GM18519 (cell line): ENCODE data around the gene MFSD11.
"Not testable (repeated sequence)": the region's sequence is repeated elsewhere in the genome, so short reads cannot be mapped to it uniquely, and the experiment has no call there.

ENCODE experiments used
- ATAC-seq: cut with Tn5 transposase; IDR thresholded peaks from one replicate; pipeline ENCODE4 v1.9.1; 2021; ENCODE audit warnings: mild to moderate bottlenecking, moderate library complexity; ENCODE audit not compliant: unreplicated experiment, low FRiP score

MFSD11 gene

GRCh38 chr17:76742958-76743357 is 5.0 kb downstream of the MFSD11 start:
- ATAC-seq = no peak

DNA sequence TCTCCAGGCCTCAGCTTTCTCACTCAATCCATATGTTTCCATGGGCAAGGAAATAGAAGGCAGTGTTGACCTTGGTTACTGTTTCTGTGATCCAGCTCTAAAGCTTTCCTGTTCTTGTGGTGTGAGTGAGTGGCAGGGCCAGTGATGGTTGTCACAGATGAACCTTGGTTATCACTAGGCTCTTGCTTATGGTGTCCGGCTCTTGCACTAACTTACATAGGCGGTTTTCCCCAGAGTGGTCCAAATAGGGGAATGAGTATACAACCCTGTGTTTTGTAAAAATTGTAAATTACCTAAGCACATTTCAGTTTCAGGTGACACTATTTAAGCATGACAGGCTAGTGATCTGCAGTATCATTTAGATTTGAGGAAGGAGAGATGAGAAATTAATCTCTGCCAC is 6.8 kb downstream of the MFSD11 start:
- ATAC-seq = no peak

DNA sequence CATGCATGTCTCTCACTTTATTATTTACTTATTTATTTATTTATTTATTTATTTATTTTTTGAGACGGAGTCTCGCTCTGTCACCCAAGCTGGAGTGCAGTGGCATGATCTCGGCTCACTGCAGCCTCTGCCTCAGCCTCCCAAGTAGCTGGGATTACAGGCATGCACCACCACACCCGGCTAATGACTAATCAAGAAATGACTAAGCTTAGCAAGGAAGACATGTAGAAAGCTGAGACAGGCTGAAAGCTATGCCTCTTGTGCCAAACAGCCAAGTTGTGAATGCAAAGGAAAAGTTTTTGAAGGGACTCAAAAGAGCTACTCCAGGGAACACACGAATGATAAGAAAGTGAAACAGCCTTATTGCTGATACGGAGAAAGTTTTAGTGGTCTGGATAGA is 7.9 kb downstream of the MFSD11 start:
- not testable (repeated sequence) for ATAC-seq

- no peak for ATAC-seq
These were observed 9.9 kb downstream of the MFSD11 start for GRCh38 chr17:76747716-76748363.

- no peak for ATAC-seq
These were observed 10.7 kb downstream of the MFSD11 start for GRCh38 chr17:76748657-76749056.

GRCh38 chr17:76751416-76751993 is 13.6 kb downstream of the MFSD11 start:
- ATAC-seq = no peak

DNA sequence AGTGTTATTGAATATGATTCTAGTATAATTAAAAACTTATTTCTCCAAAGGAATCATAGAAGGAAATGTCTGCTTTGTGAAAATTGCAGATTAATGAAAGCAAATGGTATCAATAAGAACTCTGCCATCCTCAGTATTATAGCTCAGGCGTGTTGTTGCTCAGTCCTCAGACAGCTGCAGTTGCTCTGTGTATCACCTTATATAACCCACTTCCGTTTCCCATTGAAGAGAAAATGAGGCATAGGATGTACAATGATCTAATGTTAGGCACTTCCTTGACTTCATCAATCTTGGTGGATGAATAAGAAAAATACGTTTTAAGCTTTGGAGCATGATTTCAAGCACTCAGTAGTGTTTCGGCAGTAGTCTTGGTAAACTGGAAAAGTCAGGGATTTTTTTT is 14.1 kb downstream of the MFSD11 start:
- no peak for ATAC-seq

DNA sequence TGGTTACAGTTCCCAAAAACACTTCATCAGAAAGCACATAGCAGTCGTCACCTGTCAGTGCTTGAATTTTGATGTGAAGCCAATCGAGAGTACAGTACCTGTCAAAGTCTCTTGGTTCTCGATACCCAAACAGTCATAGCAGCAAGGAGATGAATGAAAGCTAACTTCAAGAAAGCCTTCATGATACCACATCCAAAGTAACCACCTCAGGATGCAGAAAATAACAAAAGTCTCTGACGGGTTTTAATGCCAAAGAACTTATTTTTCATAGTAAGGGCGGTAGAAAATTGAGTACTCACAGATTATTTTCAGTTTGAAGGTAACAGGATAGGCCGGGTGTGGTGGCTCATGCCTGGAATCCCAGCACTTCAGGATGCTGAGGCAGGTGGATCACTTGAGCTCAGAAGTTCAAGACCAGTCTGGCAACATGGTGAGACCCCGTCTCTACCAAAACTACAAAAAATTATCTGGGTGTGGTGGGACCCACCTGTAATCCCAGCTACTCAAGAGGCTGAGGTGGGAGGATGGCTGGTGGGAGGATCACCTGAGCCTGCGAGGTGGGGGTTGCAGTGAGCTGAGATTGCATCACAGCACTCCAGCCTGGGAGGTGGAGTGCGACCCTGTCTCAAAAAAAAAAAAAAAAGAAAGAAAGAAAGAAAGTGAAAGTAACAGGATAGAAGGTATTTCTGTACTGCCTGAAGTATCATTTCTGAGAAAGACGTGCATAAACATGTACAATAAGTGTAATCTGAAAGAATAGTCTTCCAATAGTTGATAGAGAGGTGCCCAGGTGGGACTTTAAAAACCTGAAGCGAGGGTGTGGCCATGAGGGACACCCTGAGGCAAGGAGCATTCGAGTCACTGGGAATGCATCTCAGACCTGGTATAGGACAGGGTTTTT is 15.4 kb downstream of the MFSD11 start:
- no peak for ATAC-seq

GRCh38 chr17:76755285-76755684 is 17.4 kb downstream of the MFSD11 start:
- no peak for ATAC-seq

DNA sequence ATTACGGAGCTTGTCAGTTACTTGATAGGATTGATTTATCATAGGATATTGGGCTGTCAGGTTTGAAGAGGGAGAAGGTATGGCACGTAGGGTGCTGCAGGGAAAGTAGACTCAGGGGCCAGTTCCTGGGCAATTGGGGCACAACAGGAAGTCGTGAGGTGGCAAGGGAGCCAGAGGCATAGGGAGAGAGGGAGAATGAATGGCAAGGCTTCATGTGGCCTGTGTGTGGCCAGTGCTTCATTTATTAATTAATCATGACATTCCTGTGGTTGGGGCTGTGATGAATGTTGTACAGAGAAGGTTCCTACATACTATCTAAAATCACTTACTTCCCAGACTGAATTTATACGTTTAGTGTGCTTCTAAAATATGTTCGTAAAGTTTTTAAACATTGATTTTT is 19.3 kb downstream of the MFSD11 start:
- ATAC-seq = no peak

DNA sequence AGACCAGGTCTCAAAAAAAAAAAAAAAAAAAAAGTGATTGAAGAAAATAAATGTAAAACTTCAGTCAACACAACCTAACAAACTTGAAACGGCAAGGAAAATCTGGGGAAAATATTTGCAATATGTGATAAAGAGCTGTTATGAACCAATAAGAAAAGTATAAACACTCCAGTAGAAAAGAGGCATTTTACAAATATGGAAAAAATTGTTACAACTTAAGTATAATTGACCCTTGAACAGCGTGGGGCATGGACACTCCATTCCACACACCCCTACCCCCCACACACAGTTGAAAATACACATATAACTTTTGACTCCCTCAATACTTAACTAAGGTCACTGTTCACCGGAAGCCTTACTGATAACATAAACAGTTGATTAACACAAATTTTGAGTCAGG is 20.7 kb downstream of the MFSD11 start:
- no peak for ATAC-seq

DNA sequence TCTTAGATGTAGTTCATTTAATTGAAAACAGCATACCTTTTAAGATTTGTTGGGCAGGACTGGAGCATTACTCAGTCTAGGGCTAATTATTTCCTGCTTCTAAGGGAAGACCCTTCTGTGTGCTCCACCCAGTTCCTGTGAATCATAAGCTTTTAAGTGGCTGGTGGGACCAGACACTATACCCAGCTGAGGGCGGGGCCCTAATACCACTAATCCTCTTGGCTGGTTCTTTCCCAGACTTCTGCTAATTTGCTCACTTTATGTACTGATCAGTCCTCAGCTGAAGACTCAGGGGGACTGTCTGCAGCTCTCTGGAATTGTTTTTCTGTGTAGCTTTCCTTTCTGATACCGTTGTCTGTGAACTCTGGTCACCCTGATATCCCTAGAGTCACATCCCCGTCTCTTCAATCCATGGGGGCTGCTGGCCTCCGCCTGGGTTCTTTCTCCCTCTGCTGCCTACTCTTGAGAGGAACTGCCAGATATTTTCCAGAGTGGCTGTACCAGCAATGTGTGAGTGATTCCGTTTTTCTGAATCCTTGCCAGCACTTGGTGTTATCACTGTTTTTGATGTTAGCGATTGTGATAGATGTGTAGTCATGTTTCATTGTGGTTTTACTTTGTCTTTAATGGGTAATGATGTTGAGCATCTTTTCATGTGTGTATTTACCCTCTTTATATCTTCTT is 35.1 kb downstream of the MFSD11 start:
- no peak for ATAC-seq

DNA sequence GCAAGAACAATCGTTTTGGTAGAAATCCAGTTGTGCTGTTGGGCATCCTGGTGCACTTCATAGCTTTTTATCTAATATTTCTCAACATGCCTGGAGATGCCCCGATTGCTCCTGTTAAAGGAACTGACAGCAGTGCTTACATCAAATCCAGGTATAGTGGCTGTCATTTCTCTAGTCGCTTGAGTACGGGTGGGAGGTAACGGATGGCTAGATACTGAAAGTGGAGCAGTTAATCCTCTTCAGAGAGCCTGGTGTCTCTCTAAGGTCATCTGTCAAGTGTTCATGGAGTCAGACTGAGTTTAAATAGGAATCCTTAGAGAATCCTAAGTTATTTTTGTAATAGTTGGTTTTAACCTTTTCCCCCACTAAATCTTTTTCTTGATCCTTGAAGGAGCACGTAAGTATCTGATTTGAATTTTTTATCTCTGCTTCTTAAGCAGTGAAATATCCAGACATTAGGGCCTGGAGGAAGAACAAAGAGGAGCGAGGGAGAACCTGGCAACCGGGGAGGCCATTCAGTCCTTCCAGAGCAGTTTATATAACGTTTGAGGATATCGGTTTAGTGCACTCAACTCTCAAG is 37.2 kb downstream of the MFSD11 start:
- no peak for ATAC-seq

DNA sequence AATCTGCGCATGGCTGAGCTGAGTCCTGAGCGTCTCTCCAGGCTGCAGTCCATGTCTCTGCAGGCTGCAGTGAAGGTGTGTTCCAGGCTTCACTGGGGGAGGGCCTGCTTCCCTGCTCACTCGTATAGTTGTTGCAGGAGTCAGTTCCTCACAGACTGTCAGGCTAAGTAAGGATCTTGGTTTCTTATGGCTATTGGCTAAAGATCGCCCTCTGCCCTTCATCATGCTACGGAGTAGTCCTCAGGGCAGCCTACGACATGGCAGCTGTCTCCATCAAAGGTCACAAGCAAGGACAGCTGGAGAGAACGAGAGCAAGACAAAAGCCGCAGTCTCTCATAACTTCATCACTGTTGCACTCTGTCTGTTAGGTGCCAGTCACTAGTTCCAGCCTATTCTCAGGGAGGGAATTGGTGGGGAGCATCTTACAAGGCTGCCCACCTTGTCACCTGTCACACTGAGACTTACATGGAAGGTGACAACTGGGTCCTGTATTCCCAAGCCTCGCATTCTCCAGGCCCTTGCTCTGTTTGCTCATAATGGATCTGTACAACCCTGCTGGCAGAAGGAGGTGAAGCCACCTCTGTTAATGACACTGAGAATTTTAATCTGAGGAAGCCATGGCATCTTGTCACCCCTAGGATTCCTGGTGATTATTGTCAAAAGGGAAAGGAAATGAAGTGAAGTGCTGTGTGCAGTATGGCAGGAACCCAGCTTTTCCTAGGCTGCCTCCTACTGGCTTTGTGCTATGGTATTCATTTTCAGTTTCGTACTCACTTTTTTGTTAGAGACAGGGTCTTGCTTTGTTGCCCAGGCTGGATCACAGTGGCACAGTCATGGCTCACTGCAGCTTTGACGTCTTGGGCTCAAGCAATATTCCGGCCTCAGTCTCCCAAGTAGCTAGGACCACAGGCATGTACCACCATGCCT is 43.4 kb downstream of the MFSD11 start:
- ATAC-seq = no peak

- no peak for ATAC-seq
These were observed 45.2 kb downstream of the MFSD11 start for GRCh38 chr17:76783146-76783545.

DNA sequence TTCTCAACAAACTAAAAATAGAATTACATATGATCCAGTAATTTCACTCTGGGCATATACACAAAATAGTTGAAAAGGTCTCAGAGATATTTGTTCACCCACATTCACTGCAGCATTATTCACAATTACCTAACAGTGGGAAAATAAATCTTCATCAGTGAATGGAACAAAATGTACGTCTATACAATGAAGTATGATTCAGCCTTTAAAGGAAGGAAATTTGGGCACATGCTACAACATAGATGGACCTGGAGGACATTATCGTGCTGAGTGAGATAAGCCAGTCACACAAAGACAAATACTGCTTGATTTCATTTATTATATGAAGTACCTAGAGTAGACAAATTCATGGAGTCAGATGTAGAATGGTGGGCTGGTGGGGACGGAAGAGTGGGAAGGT is 47.0 kb downstream of the MFSD11 start:
- ATAC-seq = no peak

DNA sequence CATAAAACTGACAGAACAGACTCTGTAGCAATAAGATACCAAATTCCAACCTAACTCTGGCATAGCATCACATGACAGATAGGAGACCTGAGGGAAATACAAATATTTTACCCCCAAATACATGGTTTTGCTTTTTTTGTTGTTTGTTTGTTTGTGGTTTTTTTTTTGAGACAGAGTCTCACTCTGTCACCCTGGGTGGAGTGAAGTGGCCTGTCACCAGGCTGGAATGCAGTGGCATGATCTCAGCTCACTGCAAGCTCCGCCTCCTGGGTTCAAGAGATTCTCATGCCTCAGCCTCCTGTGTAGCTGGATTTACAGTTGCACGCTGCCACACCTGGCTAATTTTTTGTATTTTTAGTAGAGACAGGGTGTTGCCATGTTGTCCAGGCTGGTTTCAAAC is 49.9 kb downstream of the MFSD11 start:
- ATAC-seq = not testable (repeated sequence)

- ATAC-seq = no peak
These were observed 51.4 kb downstream of the MFSD11 start for GRCh38 chr17:76789235-76789788.
